COLO829 (cell line): ENCODE measurements around the gene TXNRD1.
"Not testable (repeated sequence)": the region's sequence is repeated elsewhere in the genome, so short reads cannot be mapped to it uniquely, and the experiment has no call there.

Source experiments
- DNase-seq: peaks from one replicate; pipeline ENCODE4 v3.0.0; 2012; ENCODE audit warnings: low spot score

Gene TXNRD1

GRCh38 chr12:104237930-104238329, 22.4 kb downstream of the TXNRD1 start:
- DNase-seq: no peak

- no peak for DNase-seq
Measured at GRCh38 chr12:104242546-104243206, 27.1 kb downstream of the TXNRD1 start.

- no peak for DNase-seq
Measured at GRCh38 chr12:104243551-104243950, 28.0 kb downstream of the TXNRD1 start.

- no peak for DNase-seq
Measured at GRCh38 chr12:104243971-104244370, 28.4 kb downstream of the TXNRD1 start.

GRCh38 chr12:104247698-104248097, 32.1 kb downstream of the TXNRD1 start:
- DNase-seq: no peak

- no peak for DNase-seq
Measured at GRCh38 chr12:104248444-104248843, 32.9 kb downstream of the TXNRD1 start.

- no peak for DNase-seq
Measured at GRCh38 chr12:104249017-104249416, 33.4 kb downstream of the TXNRD1 start.

- no peak for DNase-seq
Measured at GRCh38 chr12:104249898-104250297, 34.3 kb downstream of the TXNRD1 start.

GRCh38 chr12:104250366-104251125, 35.0 kb downstream of the TXNRD1 start:
- DNase-seq: no peak

GRCh38 chr12:104257913-104258472, 42.4 kb downstream of the TXNRD1 start:
- no peak for DNase-seq

- DNase-seq: no peak
Measured at GRCh38 chr12:104258476-104259067, 43.0 kb downstream of the TXNRD1 start.

- DNase-seq: no peak
Measured at GRCh38 chr12:104263026-104263425, 47.4 kb downstream of the TXNRD1 start.

- no peak for DNase-seq
Measured at GRCh38 chr12:104263580-104264358, 48.2 kb downstream of the TXNRD1 start.

- DNase-seq: not testable (repeated sequence)
Measured at GRCh38 chr12:104265436-104265835, 49.9 kb downstream of the TXNRD1 start.

- DNase-seq: peak; percentile 73
Measured at GRCh38 chr12:104272938-104273337, 57.4 kb downstream of the TXNRD1 start.

GRCh38 chr12:104273503-104273902, 57.9 kb downstream of the TXNRD1 start:
- no peak for DNase-seq

GRCh38 chr12:104274811-104275210, 59.2 kb downstream of the TXNRD1 start:
- no peak for DNase-seq

GRCh38 chr12:104275689-104276088, 60.1 kb downstream of the TXNRD1 start:
- no peak for DNase-seq

GRCh38 chr12:104276273-104277131, 60.9 kb downstream of the TXNRD1 start:
- no peak for DNase-seq

GRCh38 chr12:104279164-104279563, 63.6 kb downstream of the TXNRD1 start:
- no peak for DNase-seq

GRCh38 chr12:104280111-104280510, 64.5 kb downstream of the TXNRD1 start:
- no peak for DNase-seq
